Hepatocyte (in vitro differentiated cells): Measurements from ENCODE around the gene ST6GALNAC4.

ENCODE experiments used
- EZH2 ChIP-seq: fragments of 200-600 bp; sonication (generic); IDR thresholded peaks from 2 replicates; pipeline ENCODE4 v1.6.1; 2016; ENCODE audit warnings: antibody characterized with exemption, mild to moderate bottlenecking, borderline replicate concordance
- EZH2phosphoT487 ChIP-seq: fragments of 200-600 bp; sonication (generic); IDR thresholded peaks from one replicate; pipeline ENCODE4 v1.6.1; 2018; ENCODE audit warnings: antibody characterized with exemption, mild to moderate bottlenecking, low read depth, moderate library complexity; ENCODE audit not compliant: unreplicated experiment, severe bottlenecking
- TF ChIP-seq, protein P1 (sequence below): fragments of 200-600 bp; sonication (generic); IDR thresholded peaks from 2 replicates; pipeline ENCODE4 v1.5.1; 2016; ENCODE audit warnings: antibody characterized with exemption, mild to moderate bottlenecking; ENCODE audit not compliant: poor library complexity

DNA sequence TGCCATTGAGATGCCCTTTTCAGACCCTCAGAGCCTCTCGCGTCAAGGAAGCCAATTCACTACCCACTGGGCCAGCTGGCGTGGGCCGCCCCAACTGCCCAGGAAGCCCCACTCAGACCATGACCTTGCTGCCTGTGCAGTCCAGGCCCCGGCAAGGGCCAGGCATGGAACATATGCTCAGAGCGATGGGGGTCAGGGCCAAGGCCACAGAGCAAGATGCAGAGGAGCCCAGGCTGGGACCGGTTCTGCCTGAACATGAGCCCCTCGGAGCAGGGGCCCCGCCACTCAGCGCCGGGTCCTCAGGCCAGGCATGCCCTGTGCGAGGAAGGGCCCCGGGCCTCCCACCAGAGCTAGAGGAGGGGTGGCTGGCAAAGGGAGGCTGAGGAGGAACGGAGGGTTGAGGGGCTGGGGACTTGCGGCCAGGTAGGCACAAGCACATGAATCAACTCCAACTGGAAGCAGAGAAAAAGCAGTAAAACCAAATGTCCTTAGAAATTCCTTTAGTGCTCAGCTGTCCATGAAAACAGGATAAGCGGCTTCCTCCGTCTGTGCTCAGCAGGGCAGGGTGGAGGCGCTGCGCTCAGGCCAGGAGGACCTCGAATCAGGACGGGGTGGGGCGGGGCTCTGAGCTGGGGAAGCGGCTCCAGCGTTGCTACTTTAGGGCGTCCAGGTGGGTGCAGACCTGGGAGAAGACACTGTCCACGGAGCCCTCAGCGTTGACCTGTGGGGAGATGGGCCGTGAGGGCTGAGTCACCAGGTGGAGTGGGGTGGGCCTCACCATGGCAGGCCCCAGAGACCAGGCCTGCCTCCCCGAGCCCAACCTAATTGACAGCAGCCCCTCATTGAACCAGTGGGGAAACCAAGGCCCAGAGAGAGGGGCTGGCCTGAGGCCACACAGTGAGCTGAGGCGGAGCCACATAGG, 49.2 kb downstream of the ST6GALNAC4 start:
- TF ChIP-seq, protein P1, sequence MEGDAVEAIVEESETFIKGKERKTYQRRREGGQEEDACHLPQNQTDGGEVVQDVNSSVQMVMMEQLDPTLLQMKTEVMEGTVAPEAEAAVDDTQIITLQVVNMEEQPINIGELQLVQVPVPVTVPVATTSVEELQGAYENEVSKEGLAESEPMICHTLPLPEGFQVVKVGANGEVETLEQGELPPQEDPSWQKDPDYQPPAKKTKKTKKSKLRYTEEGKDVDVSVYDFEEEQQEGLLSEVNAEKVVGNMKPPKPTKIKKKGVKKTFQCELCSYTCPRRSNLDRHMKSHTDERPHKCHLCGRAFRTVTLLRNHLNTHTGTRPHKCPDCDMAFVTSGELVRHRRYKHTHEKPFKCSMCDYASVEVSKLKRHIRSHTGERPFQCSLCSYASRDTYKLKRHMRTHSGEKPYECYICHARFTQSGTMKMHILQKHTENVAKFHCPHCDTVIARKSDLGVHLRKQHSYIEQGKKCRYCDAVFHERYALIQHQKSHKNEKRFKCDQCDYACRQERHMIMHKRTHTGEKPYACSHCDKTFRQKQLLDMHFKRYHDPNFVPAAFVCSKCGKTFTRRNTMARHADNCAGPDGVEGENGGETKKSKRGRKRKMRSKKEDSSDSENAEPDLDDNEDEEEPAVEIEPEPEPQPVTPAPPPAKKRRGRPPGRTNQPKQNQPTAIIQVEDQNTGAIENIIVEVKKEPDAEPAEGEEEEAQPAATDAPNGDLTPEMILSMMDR, result no peak
- TF ChIP-seq EZH2phosphoT487, result no peak
- TF ChIP-seq EZH2, result no peak
